A673 (cell line): ENCODE results near the gene SEMA3A. TPM values are rescaled to one million over a fixed set of nuclear protein-coding genes. Genes with fewer than 3 reads are reported as not detected.

Experiments
- BruUV-seq: library from RNA; stranded (reverse); fragments of 400-500 nt; replicated peaks from 2 replicates; lab custom pipeline; 2021; lab: Mats Ljungman, UMichigan
- CTCF ChIA-PET: fragments of 300-600 bp; sonication (Branson Sonifier 250); formaldehyde crosslinking; loops from one replicate; lab custom pipeline; 2022; ENCODE audit warnings: antibody characterized with exemption; lab: Charles Lee
- POLR2A ChIA-PET: fragments of 300-600 bp; sonication (Branson Sonifier 250); formaldehyde crosslinking; loops from one replicate; lab custom pipeline; 2022; ENCODE audit warnings: antibody characterized with exemption; ENCODE audit not compliant: low non-redundant PET; lab: Charles Lee
- DNase-seq: peaks from one replicate; pipeline ENCODE4 v3.0.0-alpha.2; 2015; ENCODE audit warnings: low spot score
- H3K27ac ChIP-seq: fragments of 200-600 bp; sonication (generic); 2 replicates; pipeline ENCODE4 v1.5.1; 2016; ENCODE audit warnings: mixed run types, low read depth, mild to moderate bottlenecking, mixed read lengths, antibody characterized with exemption, low read length; ENCODE audit not compliant: poor library complexity, severe bottlenecking
- H3K27me3 ChIP-seq: fragments of 200-600 bp; sonication (generic); replicated peaks from 2 replicates; pipeline ENCODE4 v1.6.1; 2017; ENCODE audit warnings: mixed run types, low read depth, mild to moderate bottlenecking, mixed read lengths, antibody characterized with exemption, low read length; ENCODE audit not compliant: insufficient read depth, poor library complexity
- H3K36me3 ChIP-seq: fragments of 200-600 bp; sonication (generic); 2 replicates; pipeline ENCODE4 v1.6.1; 2016; ENCODE audit warnings: mixed run types, mild to moderate bottlenecking, mixed read lengths, antibody characterized with exemption, low read length; ENCODE audit not compliant: insufficient read depth, poor library complexity, severe bottlenecking
- H3K4me1 ChIP-seq: fragments of 200-600 bp; sonication (generic); 2 replicates; pipeline ENCODE4 v1.6.1; 2017; ENCODE audit warnings: mixed run types, mild to moderate bottlenecking, mixed read lengths, antibody characterized with exemption, low read length; ENCODE audit not compliant: insufficient read depth, poor library complexity, severe bottlenecking
- H3K4me3 ChIP-seq: fragments of 200-600 bp; sonication (generic); 2 replicates; pipeline ENCODE4 v1.5.1; 2016; ENCODE audit warnings: low read depth, mixed run types, mild to moderate bottlenecking, mixed read lengths, low read length; ENCODE audit not compliant: poor library complexity, severe bottlenecking
- H3K9me3 ChIP-seq: fragments of 200-600 bp; sonication (generic); 2 replicates; pipeline ENCODE4 v1.6.1; 2016; ENCODE audit warnings: mixed run types, low read depth, mild to moderate bottlenecking, mixed read lengths, antibody characterized with exemption, low read length; ENCODE audit not compliant: poor library complexity, severe bottlenecking
- CTCF ChIP-seq: fragments of 300-800, 200-600 bp; sonication (generic); conservative IDR thresholded peaks from 2 replicates; pipeline ENCODE4 v1.5.1; 2017; ENCODE audit warnings: low read depth, mild to moderate bottlenecking, antibody characterized with exemption, low read length, moderate library complexity, mixed read lengths
- EZH2 ChIP-seq: fragments of 200-600 bp; sonication (generic); IDR thresholded peaks from 2 replicates; pipeline ENCODE4 v1.6.1; 2017; ENCODE audit warnings: borderline replicate concordance, low read depth, mild to moderate bottlenecking, mixed read lengths, antibody characterized with exemption, low read length; ENCODE audit not compliant: poor library complexity, severe bottlenecking
- intact Hi-C: fragments of 100-400 bp; cut with micrococcal nuclease; formaldehyde crosslinking; loops from one replicate; pipeline ENCODE4 v1.10.0; 2022; ENCODE audit not compliant: unreplicated experiment
- total RNA-seq: library from RNA; stranded (reverse); gene quantifications from 2 replicates; pipeline ENCODE4 v1.2.3, GENCODE V29; 2021

SEMA3A gene
- total RNA-seq, 1 experiment from 2014 or later, result 22.8 TPM

GRCh38 chr7:83983606-83984005 lies 211.0 kb downstream of the SEMA3A start:
- no TSS peak for BruUV-seq
- ChIA-PET POLR2A (no interaction called here), CTCF (no interaction called here)
- H3K27me3 ChIP-seq, result no peaks in the 10 kb centered on the region
- H3K27ac ChIP-seq, result no peak overlapping the region
- TF ChIP-seq EZH2 (no peak), CTCF (no peak)
- peaks cover 3% of the 10 kb centered on the region for H3K9me3 ChIP-seq
- H3K4me3 ChIP-seq, result no peak overlapping the region
- H3K4me1 ChIP-seq, result peaks cover 7% of the 10 kb centered on the region
- no peak for DNase-seq
- intact Hi-C loops, result no loop called here
- no peaks in the 10 kb centered on the region for H3K36me3 ChIP-seq

GRCh38 chr7:83976302-83976701 lies 218.3 kb downstream of the SEMA3A start:
- intact Hi-C loops, result loop anchor here (1.0 to 5.0 kb wide), 3 partner anchors 212 to 1047 kb away; no protein-coding TSS in a partner anchor
- peak; percentile 80 for DNase-seq
- Histone ChIP-seq H3K4me1 (peaks cover 33% of the 10 kb centered on the region), H3K27ac (no peak overlapping the region), H3K27me3 (no peaks in the 10 kb centered on the region), H3K36me3 (no peaks in the 10 kb centered on the region), H3K4me3 (no peak overlapping the region), H3K9me3 (no peaks in the 10 kb centered on the region)
- POLR2A ChIA-PET, result no interaction called here
- CTCF ChIA-PET, result no interaction called here
- BruUV-seq, result no TSS peak
- TF ChIP-seq CTCF, result peak; percentile 73
- no peak for TF ChIP-seq EZH2

GRCh38 chr7:83970081-83970480 lies 224.5 kb downstream of the SEMA3A start:
- intact Hi-C loops, result no loop called here
- ChIA-PET POLR2A (interaction anchor here (0.5 kb wide), 1 partner anchor 166 kb away, joined by 6 read pairs; no protein-coding TSS in a partner anchor), CTCF (no interaction called here)

More at GRCh38 chr7:83970081-83970480, 224.5 kb downstream of the SEMA3A start:
- BruUV-seq, result no TSS peak
- Histone ChIP-seq H3K9me3 (no peaks in the 10 kb centered on the region), H3K27ac (no peak overlapping the region), H3K27me3 (no peaks in the 10 kb centered on the region), H3K4me1 (peaks cover 29% of the 10 kb centered on the region), H3K36me3 (no peaks in the 10 kb centered on the region), H3K4me3 (no peak overlapping the region)
- TF ChIP-seq CTCF (no peak), EZH2 (no peak)
- peak; percentile 87 for DNase-seq
